Activated T-cell treated with anti-CD3 and anti-CD28 coated beads for 1 hour (primary cell): ENCODE results near the gene SOWAHA.

ENCODE experiments used
- DNase-seq: peaks from one replicate; pipeline ENCODE4 v3.0.0-alpha.2; 2020; ENCODE audit warnings: low read depth

Gene SOWAHA

DNA sequence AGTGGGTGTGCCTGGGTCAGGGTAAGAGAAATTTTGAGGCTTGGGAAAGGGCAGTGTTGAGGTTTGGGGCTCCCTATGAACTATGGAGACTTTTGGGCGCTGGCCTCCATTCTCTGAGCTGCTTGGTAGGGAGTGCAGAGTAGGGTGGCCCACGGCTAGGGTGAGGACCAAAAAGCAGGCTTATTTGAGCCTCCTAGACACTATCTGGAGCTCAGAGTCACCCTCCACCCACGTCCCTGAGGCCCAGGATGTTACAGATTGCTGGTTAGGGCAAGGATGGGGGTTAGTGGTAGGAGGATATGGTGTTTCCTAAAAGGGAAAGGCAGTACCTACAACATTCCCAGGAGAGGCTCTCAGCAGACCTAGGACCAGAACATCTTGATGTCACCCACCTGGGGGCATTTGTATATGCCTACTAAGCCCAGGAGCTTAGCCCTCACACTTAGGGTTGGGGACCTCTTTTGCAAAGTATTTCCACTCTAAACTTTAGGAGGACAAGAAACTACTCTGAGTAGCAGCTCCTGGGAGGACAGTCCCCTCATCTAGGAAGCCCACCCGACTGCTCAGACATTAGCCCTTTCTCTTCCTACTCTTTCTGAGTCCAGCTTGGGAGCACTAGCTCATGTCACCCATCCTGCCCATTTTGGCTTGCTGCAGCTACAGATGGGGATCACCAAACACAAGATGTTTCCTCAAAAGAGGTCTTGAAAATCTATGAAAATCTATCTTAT, 15.0 kb downstream of the SOWAHA start:
- no peak for DNase-seq

DNA sequence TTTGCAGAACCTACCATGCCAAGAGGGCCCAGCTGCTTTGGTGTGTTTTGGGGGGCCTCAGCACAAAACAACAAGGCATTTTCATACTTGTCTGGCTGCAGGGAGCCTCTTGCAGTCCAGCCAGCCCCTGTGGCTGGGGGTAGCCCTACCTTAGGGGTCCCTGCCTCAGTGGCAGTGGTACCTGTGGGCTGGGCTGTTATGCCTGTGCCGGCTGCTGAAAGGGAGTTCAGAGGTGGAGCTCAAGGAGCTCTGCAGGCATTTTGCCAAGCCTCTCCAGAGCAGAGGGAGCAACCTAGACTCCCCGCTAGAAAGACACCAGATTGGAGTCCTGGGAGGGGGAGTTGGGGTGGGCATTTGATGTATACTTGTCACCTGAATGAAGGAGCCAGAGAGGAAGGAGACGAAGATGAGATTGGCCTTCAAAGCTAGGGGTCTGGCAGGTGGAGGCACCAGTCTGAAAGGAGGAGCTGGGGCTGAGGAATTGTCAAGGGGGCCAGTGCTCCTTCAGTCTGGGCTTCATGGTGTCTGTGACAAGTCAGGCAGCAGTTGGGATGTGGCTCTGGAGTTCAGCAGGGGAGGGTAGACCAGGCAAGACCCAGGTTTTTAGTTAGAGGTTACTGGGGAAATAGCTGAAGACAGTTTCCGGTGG, 15.9 kb downstream of the SOWAHA start:
- no peak for DNase-seq

GRCh38 chr5:132829742-132830435, 16.8 kb downstream of the SOWAHA start:
- DNase-seq = peak; percentile 65

- no peak for DNase-seq
Measured at GRCh38 chr5:132830436-132831094, 17.5 kb downstream of the SOWAHA start, which contains the start of gene SHROOM1. Gene SHROOM1 (minus strand): TSS chr5:132830647. CDS start chr5:132826140, 4,507 bp downstream.

DNA sequence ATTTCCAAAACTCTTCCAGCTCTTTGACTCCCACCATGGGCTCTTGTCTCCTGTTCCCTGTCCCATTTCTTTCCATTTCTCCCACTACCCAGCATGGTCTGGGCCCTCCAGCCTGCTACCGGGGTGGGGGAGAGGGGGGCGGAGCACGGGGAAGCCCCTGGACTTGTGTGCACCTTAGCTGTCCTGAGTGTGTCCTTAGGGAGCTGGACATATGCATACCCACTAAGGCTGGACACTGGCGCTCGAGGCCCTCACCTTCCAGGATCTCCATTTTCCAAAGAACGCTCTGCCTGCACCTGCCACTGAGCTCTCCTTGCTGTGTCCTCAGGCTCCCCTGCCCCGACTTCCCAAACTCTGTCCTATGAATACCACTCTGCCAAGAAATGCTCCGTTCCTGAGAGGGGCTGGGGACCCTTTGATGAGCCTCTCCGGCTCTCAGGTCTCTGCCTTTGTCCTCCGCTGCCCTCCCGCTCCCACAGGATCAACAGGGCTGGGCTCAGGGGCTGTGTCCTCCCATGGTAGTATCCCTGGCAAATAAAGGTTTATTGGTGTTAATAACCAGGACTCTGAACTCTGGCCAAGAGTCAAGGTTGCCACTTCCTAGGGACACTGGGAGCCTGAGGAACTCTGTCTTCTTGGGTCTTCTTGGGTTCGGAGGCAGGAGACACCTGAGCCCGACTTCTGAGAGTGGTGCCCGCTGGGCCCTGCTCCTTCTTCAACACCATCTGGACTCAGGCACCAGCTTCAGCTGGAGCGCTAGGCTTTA, 18.2 kb downstream of the SOWAHA start:
- no peak for DNase-seq

- DNase-seq = no peak
Measured at GRCh38 chr5:132832612-132833011, 19.5 kb downstream of the SOWAHA start.

DNA sequence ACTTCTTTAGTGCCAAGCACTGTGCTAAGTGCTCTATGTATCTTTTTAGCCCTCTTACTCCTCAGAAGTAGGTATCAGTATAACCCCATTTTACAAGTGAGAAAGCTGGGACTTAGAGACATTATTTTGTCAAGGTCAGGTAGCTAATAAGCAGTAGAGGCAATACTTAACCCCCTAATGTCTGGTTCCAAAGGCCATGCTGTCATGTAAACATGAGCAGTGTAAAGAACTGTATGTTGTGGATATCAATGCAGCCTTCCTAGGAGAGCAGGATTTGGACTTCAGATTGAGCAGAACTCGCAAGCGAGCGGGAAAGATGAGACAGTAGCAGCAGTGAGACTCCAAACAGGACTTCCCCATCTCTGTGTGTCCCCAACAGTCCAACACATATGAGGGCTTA, 21.0 kb downstream of the SOWAHA start:
- no peak for DNase-seq

DNA sequence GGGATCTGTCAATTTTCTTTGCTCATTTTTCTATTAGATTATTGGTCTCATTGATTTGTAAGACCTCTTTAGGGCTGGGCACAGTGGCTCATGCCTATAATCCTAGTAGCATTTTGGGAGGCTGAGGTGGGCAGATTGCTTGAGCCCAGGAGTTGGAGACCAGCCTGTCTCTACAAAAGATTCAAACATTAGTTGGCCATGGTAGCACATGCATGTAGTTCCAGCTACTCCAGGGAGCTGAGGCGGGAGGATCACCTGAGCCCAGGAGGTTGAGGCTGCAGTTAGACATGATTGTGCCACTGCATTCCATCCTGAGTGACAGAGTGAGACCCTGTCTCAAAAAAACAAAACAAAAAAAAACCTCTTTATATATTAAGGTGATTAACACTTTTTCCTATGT, 23.8 kb downstream of the SOWAHA start:
- DNase-seq = no peak

DNA sequence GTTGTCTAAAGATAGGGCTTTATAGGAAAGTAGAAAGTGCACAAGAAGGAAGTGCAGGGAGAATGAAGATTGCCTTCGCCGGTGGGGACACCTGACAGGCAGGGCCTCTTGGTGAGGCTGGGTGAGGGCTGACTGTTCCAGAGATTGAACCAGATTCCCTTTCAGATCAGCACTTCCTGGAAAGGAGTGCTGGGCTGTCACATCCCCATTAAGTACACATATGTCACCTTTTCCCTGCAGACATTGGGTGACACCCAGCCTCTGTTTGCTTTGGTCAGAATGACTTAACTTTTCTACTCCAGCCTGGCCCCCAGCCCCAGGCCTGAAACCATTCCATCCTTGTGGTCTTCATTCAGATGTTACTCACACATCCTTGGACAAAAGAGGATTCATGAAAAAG, 24.8 kb downstream of the SOWAHA start:
- no peak for DNase-seq

DNA sequence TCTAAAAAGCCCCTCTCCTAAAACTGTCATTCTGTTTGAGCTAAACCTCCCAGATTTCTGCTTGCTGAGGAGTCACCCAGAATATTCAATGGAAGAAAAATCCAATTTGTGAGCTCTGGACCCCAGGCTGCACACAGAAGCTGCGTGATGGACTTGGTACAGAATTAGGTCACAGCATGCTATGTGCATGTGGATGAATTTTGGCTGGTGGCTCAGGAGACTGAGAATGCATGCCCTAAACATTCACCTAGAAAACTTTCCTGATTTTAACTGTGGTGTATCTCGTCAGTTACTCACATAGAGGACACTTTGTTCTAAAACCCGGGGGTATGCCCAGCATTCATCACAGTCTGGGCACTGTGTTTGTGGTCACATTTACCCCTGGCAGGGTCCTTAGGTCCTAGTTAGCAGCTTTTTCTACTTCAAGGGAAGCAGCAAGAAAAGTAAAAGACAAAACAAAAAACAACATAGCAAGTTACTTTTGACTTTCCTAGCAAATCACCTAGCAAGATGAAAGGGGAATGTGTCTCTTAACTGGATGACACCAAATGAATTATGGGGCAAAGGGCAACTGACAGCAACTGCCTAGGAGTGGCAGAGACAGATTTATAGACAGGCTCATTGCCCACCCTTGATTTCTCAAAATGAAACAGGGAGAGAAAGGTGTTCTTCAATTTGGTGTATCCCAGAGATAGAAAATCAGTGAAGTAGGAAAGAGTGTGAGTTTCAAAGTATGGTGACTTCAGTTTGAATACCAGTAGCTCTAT, 25.6 kb downstream of the SOWAHA start:
- no peak for DNase-seq

DNA sequence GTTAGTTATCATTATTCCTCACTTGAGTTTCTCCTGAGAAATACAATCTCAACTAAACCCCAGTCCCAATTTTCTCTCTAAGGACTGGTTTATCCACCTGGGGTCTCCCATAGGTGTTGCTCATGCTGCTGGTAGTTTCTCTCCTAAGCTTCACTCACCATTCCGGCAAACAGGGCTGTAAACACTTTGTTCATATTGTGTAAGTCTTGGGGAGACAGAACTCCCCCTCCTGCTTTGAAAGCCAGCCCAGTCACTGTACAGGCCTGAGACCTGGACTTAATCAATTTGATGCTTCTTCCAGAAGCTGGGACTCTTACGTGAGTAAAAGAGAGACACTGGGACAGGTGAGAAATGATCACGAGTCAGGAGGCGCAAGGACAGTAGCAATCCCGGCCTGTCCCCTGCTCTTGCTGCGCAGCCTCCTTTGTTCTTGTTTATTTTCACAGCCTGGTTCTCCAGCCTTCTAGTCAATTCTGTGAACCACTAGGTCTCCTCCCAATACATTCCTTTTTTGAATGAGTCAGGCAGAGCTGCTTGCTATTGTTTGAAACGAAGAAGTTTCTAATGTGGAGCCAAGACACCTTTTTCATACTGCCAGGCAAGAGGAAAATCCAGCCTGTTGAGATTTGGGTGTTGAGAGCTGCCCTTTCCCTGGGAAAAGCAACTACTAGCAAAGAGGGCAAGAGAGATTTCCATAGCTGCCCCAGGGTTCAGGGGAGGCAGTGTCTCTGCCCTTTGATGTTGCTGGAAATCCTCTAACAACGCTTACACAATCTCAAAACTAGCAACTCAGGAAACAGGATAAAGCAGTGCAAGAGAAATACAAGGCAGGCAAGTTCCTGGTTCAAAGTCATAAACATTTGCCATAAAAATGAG, 26.6 kb downstream of the SOWAHA start:
- no peak for DNase-seq

GRCh38 chr5:132840313-132840712, 27.2 kb downstream of the SOWAHA start:
- DNase-seq = no peak

DNA sequence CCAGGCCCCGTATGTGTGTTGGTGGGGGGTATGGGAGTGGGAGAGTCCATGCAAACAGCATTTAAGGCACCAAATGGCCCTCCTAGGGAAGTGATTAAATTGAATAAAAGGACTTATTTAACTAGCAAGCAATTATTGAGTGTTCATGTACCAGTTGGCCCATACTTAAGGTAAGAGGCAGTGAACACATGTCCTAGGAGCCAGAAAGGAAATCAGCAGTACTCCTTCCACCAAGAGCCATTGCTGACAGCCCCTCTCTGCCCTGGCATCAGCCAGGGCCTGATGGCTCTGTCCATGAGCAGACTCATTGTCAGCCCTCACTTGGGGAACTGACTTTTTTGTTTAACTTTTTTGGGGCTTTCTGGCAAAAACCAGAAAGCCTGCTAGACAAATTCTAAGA, 27.8 kb downstream of the SOWAHA start:
- DNase-seq = no peak

DNA sequence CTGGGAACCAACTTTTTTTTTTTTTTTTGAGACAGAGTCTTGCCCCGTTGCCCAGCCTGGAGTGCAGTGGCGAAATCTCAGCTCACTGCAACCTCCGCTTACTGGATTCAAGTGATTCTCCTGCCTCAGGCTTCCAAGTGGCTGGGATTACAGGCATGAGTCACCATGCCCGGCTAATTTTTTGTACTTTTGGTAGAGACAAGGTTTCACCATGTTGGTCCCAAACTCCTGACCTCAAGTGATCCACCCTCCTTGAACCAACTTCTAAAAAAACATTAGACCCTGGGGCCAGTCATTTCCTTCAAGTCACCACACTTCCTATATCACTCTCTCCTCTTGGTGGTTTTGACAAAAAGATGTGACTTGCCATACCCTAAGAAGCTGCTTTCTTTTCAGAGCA, 28.2 kb downstream of the SOWAHA start:
- DNase-seq = no peak

DNA sequence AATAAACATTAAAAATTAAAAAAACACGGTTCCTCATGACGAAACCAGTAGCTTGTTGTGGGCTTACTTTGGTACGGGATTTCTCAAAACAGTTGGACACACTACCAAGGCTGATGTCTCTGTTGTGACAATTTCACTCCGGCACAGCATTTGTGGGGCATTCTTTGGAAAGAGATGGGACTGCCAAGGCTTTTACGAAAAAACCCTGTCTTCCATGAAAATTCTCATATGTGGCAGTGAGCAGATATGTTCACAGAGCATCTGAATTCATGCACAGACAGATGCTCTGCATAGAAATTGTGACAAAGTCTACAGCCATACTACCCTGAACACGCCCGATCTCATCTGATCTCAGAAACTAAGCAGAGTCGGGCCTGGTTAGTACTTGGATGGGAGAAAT, 35.2 kb downstream of the SOWAHA start:
- no peak for DNase-seq

- DNase-seq = no peak
Measured at GRCh38 chr5:132849347-132849746, 36.2 kb downstream of the SOWAHA start.

DNA sequence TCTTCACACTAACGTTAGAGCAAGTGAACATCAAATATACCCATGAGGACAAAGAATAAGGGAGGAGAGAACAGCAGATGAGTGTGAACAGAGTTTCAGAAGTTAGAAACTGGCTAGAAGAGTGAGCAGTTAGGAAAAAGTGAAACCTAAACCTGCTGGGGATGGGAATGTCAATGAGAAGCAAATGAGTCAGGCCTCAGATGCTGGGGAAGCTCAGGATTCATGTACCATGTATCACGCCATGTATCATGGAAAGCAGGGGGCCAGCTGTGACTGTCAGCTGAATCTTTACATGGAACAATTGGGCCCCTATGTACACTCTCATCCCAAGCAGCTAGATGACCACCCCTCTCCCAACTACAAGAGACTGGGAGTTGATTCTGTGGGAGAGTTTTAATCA, 37.0 kb downstream of the SOWAHA start:
- DNase-seq = no peak

DNA sequence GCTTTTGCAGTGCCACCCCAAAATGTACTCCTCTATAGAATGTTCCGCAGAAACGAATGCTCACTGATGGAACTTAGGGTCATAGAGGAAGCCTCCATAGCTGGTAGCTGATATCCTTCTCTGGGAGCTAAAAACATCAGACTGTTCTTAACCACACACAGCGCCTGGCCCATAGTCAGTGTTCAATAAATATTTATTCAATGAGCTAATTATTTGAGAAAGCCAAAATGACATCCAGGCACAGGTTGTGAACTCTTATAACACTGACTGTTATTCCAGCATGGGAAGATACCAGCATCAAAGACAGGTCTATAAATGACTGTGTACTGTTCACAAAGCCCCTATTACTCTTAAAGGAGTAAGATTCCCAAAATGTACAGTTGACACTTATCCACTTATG, 40.2 kb downstream of the SOWAHA start:
- DNase-seq = no peak

DNA sequence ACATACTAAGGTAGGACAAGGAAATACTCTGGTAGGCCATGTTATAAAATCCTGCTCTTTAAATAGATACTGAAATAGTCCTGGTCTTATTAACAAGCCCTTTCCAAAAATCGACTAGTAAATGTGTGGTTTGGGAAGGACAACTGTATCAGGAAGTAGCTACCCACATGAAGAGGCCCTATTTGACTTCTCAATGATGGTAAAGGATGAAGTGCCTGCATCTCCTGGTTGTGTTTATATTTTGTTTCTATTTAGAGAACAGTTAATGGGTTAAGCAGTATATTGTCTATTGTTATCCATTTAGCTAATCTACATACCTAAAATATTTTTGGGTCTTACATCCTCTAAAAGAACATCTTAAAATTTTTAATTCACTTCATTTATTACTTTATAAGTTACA, 40.7 kb downstream of the SOWAHA start:
- no peak for DNase-seq

GRCh38 chr5:132854301-132854700, 41.2 kb downstream of the SOWAHA start:
- DNase-seq = no peak
